ENCODE results near the gene SLC5A12. TPM values are rescaled to one million over a fixed set of nuclear protein-coding genes. Genes with fewer than 3 reads are reported as not detected.

Gene SLC5A12
- total and polyA plus RNA-seq, 2 of the 4 experiments (the other 2 are of a cell fraction) = not detected

DNA sequence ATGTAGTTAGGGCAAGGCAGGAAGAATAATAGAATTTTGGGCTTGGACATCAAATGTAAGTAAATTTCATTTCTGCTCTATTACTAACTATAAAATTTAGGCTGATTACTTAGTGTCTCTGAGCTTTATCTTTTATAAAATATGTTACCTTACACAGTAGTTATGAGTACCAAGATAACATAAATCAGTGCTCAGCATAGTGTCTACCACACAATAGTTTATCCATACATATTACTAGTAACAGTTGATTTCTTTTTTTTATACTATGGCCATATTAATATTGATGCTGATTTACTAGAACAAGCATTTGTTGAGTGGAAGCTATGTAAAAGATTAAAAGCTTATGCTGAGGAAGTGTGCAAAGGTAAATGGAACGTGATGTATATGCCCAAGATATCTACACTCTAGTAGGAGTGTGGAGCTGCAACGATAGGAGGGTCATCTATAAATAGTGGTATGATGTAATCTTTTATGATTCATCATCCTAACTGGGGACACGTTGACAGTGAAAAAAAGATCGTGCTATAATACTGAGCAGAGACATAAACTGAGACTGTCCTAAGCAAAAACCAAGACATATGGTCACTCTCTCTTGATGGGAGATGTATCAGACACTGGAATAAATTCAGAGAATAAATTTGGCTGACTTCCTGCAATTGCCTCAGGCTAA, 8.7 kb upstream of the SLC5A12 start:
- H3K79me1 ChIP-seq (ENCODE audit: low read depth in 1 of 2, low read length in 2 of 2) = no peaks in the 10 kb centered on the region
- POLR2A ChIA-PET (ENCODE audit: unreplicated experiment) = no interaction called here
- no peaks in the 10 kb centered on the region for H3K9me3 ChIP-seq (ENCODE audit: control insufficient read depth, insufficient read depth, low read length)
- no peak overlapping the region for H3K23ac ChIP-seq (ENCODE audit: low read depth, low read length)
- in situ Hi-C loops (cut with MboI; ENCODE audit: low sequenced_read_pairs) = no loop called here
- H4K20me1 ChIP-seq (ENCODE audit: insufficient read depth, low read length) = no peaks in the 10 kb centered on the region
- no TSS peak for BruUV-seq (replicated peaks)
- H3K4me3 ChIP-seq (ENCODE audit: insufficient read depth, low read depth, low read length) = no peak overlapping the region
- intact Hi-C loops (cut with micrococcal nuclease) = no loop called here
- H3K9me1 ChIP-seq (ENCODE audit: insufficient read depth, low read length) = no peaks in the 10 kb centered on the region
- H4K8ac ChIP-seq (ENCODE audit: low read depth in 2 of 2, low read length in 2 of 2) = no peak overlapping the region
- no peak overlapping the region for H2BK20ac ChIP-seq (ENCODE audit: low read depth, low read length)
- CTCF ChIA-PET = no interaction called here
- no peak overlapping the region for H3K9ac ChIP-seq (ENCODE audit: low read depth, low read length)
- dilution Hi-C loops (cut with HindIII; ENCODE audit: low sequenced_read_pairs, unreplicated experiment) = loop anchor here (25.0 kb wide), 1 partner anchor 407 kb away; no protein-coding TSS in a partner anchor
- peak; percentile 24; the same call in 1 of the 2 replicates for TF ChIP-seq CEBPB (IDR thresholded peaks at IDR 0.05; ENCODE audit: low read depth, low read length)
- TF ChIP-seq, protein P1, sequence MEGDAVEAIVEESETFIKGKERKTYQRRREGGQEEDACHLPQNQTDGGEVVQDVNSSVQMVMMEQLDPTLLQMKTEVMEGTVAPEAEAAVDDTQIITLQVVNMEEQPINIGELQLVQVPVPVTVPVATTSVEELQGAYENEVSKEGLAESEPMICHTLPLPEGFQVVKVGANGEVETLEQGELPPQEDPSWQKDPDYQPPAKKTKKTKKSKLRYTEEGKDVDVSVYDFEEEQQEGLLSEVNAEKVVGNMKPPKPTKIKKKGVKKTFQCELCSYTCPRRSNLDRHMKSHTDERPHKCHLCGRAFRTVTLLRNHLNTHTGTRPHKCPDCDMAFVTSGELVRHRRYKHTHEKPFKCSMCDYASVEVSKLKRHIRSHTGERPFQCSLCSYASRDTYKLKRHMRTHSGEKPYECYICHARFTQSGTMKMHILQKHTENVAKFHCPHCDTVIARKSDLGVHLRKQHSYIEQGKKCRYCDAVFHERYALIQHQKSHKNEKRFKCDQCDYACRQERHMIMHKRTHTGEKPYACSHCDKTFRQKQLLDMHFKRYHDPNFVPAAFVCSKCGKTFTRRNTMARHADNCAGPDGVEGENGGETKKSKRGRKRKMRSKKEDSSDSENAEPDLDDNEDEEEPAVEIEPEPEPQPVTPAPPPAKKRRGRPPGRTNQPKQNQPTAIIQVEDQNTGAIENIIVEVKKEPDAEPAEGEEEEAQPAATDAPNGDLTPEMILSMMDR (conservative IDR thresholded peaks at IDR 0.05; ENCODE audit: low read depth, low read length) = no peak
- TF ChIP-seq MXI1 (IDR thresholded peaks at IDR 0.05; ENCODE audit: borderline replicate concordance, low read depth, low read length) = no peak
- ATAC-seq (ENCODE audit: low read depth) = no peak
- no peak overlapping the region for H2BK5ac ChIP-seq (ENCODE audit: low read depth, low read length, poor library complexity, severe bottlenecking)
- no peak overlapping the region for H3K18ac ChIP-seq (ENCODE audit: low read depth, low read length)
- no peak overlapping the region for H2BK120ac ChIP-seq (ENCODE audit: low read depth, low read length)
- no peaks in the 10 kb centered on the region for H3K36me3 ChIP-seq (ENCODE audit: control insufficient read depth, insufficient read depth, low read length)
- H3K56ac ChIP-seq (ENCODE audit: extremely low read depth, insufficient read depth, low read length) = no peak overlapping the region
- no peak overlapping the region for H2AFZ ChIP-seq (replicated peaks; ENCODE audit: low read length, poor library complexity)
- H3K4ac ChIP-seq (ENCODE audit: low read depth, low read length) = no peak overlapping the region
- no peak overlapping the region for H3K4me2 ChIP-seq (ENCODE audit: low read depth, low read length)
- H4K91ac ChIP-seq (ENCODE audit: insufficient read depth, low read depth, low read length) = no peak overlapping the region
- H3K27me3 ChIP-seq (ENCODE audit: control insufficient read depth, insufficient read depth, low read length) = no peaks in the 10 kb centered on the region
- no peak overlapping the region for H2AK5ac ChIP-seq (ENCODE audit: low read depth, low read length)
- no peak overlapping the region for H2BK15ac ChIP-seq (ENCODE audit: low read depth, low read length)
- H2AK9ac ChIP-seq (replicated peaks; ENCODE audit: low read depth, low read length, poor library complexity) = no peak overlapping the region
- no CpG with 5 or more reads among the region's 4 CpGs for WGBS, 2 experiments (ENCODE audit: extremely low coverage in 2 of 2, insufficient read length in 1 of 2)
- no peaks in the 10 kb centered on the region for H3K4me1 ChIP-seq (ENCODE audit: control insufficient read depth, insufficient read depth, low read length)
- no peak overlapping the region for H3K14ac ChIP-seq (replicated peaks; ENCODE audit: low read depth, low read length)
- no peak overlapping the region for H3K27ac ChIP-seq (ENCODE audit: insufficient read depth, low read length)
- DNase-seq = peak; percentile 1
- H4K5ac ChIP-seq (ENCODE audit: low read depth, low read length) = no peak overlapping the region

Data from IMR-90 (cell line).